ENCODE results near the gene CFB.
A peak's percentile ranks its signal among the peaks of the same experiment; 100 is the strongest.
"Not testable (repeated sequence)": the region's sequence is repeated elsewhere in the genome, so short reads cannot be mapped to it uniquely, and the experiment has no call there.

CFB gene

GRCh38 chr6:31945507-31946369, at the start of gene CFB:
CFB (plus strand) TSS chr6:31946095; CDS start chr6:31946222, 127 bp downstream.
- DNase-seq (ENCODE audit: low read depth in 2 of 2) = no peak

- DNase-seq (ENCODE audit: low read depth in 2 of 2) = no peak
These were observed 49.4 kb upstream of the CFB start for GRCh38 chr6:31896493-31896855.

GRCh38 chr6:31896856-31897611, 48.9 kb upstream of the CFB start:
- DNase-seq (ENCODE audit: low read depth in 2 of 2) = no peak

- peak; percentile 65 to 74 for DNase-seq (ENCODE audit: low read depth in 2 of 2)
These were observed 48.1 kb upstream of the CFB start, which contains the start of gene EHMT2 for GRCh38 chr6:31897612-31898382. EHMT2 (minus strand) TSS chr6:31897698; CDS start chr6:31897677, 21 bp downstream.

GRCh38 chr6:31898383-31899011, 47.4 kb upstream of the CFB start:
- no peak for DNase-seq (ENCODE audit: low read depth in 2 of 2)

DNA sequence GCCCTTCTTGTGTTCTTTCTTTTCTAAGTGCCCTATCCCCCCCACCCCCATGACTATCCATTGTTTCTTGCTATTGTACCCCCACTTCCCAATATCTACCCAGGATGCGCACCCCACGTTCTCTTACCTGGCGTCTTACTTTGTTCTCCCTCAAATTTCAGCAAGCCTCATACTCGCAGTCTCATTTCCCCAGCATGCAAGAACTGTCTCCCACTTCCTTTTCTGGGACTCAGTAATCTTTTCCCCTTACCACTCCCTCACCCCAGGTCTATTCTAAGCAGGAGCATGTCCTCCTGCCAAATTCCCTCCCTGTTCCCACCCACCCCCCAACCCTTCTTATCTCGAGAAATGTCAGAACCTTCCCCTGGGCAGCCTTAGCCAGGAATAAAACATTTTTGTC, 46.7 kb upstream of the CFB start:
- DNase-seq (ENCODE audit: low read depth in 2 of 2) = no peak

- DNase-seq (ENCODE audit: low read depth in 2 of 2) = no peak
These were observed 45.8 kb upstream of the CFB start for GRCh38 chr6:31899882-31900722.

GRCh38 chr6:31900917-31901414, 44.9 kb upstream of the CFB start:
- no peak for DNase-seq (ENCODE audit: low read depth in 2 of 2)

- DNase-seq (ENCODE audit: low read depth in 2 of 2) = peak; percentile 53 to 54
These were observed 44.4 kb upstream of the CFB start for GRCh38 chr6:31901415-31901952.

DNA sequence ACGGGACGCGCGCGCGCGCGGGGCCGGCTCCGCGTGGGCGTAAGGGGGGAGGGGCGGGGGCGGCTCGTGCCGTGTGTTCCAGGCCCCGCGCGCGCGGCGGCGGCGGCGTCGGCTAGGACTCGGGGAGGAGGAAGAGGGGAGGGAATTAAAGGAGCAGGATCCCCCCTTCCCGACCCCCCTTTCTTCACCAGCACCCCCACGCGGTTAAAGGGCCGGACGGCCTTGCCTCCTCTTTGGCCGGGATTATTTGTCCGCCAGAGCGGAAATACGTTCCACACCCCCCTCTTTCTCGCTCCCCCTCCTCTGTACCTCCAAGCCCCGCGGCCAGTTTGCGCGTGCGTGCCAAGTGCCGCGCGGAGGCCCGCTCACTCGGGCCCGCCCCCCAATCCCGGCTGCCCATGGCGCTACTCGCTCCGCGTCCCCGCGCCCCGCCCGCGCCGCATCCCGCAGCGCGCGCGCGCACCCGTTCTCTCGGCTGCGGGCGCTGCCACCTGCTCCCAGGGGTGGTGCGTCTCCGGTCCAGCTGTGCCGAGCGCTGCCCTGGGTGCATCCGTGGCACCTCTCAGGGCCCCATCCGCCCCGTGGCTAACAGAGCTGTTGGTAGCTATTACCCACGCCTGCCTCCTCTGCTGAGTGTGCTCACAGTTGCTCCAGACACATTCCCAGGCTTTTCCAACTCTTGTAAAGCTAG, 43.8 kb upstream of the CFB start, which contains the start of gene ZBTB12:
TSS of gene ZBTB12 (minus strand) at position 134 of the 691 bp plus-strand sequence. CDS start 781 bp downstream, outside the sequence.
- DNase-seq (ENCODE audit: low read depth in 2 of 2) = peak; percentile 68 to 71

DNA sequence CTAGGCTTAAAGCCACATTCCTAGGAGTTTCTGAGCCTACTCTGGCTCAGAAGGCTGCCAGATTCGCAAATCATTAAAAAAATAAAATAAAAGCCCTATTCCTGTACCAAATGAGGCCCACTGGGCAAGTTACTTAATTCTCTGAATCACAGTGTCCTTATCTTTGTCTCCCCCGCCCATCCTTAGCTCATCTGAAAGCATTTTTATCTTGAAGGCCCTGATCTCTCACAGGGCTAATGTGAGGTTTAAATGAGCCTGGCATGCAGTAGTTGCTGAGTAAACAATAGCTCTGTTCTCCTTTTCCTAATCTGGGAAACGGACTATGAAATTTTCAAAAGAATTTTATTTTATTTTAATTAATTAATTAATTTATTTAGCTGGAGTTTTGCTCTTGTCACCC, 41.9 kb upstream of the CFB start:
- no peak for DNase-seq (ENCODE audit: low read depth in 2 of 2)

- no peak for DNase-seq (ENCODE audit: low read depth in 2 of 2)
These were observed 40.9 kb upstream of the CFB start for GRCh38 chr6:31905041-31905440.

GRCh38 chr6:31906122-31906521, 39.8 kb upstream of the CFB start:
- DNase-seq (ENCODE audit: low read depth in 2 of 2) = no peak

DNA sequence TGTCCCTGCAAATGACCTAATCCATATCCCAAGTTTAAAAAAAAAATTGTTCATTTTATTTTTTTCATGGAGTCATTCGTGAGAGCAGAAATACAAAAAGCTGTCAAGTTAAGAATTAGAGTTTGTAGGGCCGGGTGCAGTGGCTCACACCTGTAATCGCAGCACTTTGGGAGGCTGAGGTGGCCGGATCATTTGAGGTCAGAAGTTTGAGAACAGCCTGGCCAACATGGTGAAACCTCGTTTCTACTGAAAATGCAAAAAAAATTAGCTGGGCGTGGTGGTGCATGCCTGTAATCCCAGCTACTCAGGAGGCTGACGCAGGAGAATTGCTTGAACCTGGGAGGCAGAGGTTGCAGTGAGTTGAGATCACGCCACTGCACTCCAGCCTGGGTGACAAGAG, 39.2 kb upstream of the CFB start:
- DNase-seq (ENCODE audit: low read depth in 2 of 2) = not testable (repeated sequence)

DNA sequence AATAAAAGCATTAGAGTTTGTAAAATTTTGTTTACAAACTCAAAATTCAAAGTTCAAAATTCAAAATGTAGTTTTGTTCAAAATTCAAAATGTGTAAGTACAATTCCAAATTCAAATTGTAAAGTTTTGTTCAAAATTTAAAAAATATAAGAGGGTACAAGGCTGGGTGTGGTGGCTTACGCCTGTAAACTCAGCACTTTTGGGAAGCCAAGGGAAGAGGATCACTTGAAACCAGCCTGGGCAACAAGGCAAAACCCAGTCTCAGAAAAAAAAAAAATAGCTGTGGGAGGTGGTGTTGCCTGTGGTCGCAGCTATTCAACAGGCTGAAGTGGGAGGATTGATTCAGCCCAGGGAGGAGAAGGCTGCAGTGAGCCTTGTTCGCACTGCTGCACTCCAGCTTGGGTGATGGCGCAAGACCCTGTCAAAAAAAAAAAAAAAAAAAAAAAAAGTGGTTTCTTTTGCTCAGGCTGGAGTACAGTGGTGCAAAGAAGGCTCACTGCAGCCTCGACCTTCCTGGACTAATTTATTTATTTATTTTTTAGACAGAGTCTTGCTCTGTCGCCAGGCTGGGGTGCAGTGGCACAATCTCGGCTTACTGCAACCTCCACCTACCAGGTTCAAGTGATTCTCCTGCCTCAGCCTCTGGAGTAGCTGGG, 38.6 kb upstream of the CFB start:
- no peak for DNase-seq (ENCODE audit: low read depth in 2 of 2)

- not testable (repeated sequence) for DNase-seq (ENCODE audit: low read depth in 2 of 2)
These were observed 37.6 kb upstream of the CFB start for GRCh38 chr6:31908255-31908654.

DNA sequence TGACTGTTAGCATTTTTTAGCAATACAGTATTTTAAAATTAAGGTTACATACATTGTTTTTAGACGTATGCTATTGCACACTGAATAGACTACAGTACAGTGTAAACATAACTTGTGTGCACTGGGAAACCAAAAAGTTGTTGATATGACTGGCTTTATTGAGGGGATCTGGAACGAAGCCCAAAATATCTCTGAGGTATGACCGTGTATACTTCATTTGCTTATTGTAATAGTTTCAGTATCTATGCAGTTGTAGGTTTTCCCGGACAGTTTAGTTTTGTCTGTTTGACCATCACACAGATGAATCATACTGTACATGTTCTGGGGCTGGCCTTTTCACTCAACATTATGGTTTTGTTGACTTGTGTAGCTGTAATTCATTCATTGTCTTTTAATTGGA, 37.1 kb upstream of the CFB start:
- no peak for DNase-seq (ENCODE audit: low read depth in 2 of 2)

DNA sequence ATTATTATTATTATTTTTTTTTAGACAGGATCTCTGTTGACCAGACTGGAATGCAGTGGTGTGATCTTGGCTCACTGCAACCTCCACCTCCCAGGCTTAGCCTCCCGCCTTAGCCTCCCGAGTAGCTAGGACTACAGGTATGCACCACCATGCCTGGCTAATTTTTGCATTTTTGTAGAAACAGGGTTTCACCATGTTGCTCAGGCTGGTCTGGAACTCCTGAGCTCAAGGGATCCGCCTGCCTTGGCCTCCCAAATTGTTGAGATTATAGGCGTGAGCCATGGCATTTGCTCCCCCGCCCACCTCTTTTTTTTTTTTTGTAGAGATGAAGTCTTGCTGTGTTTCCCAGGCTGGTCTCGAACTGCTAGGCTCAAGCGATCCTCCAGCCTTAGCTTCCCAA, 36.6 kb upstream of the CFB start:
- DNase-seq (ENCODE audit: low read depth in 2 of 2) = not testable (repeated sequence)

Measured in stimulated activated CD8-positive, alpha-beta memory T cell treated with anti-CD3 and anti-CD28 coated beads, Interleukin-15, amount 100 ng/mL, for 4 hours (primary cell).